Stimulated activated naive B cell treated with anti-CD40 and anti-IgM and Interleukin-4, amounts not matched to agents 10 μg/mL and 1 μg/mL and 100 μg/mL, for 72 hours (primary cell): Measurements from ENCODE around the gene OBSCN.

Experiments
- ATAC-seq, 2 donors: fragments of 150-1000 bp; cut with Tn5 transposase; replicated peaks; 2 replicates each; pipeline ENCODE4 v1.10.0; 2021; ENCODE audit warnings: moderate library complexity in 1 of 2
- DNase-seq: peaks from one replicate; pipeline ENCODE4 v3.0.0; 2021
- H3K27ac Mint-ChIP-seq: one replicate; pipeline ENCODE4 v1.8.0; 2022; ENCODE audit warnings: mild to moderate bottlenecking, mixed read lengths
- H3K27me3 Mint-ChIP-seq, 2 donors: one replicate each; pipeline ENCODE4 v1.8.0; 2022; ENCODE audit warnings: mixed read lengths in 2 of 2
- H3K36me3 Mint-ChIP-seq, 2 donors: one replicate each; pipeline ENCODE4 v1.8.0; 2022; ENCODE audit warnings: mixed read lengths in 2 of 2, mild to moderate bottlenecking in 1 of 2
- H3K4me1 Mint-ChIP-seq, 2 donors: one replicate each; pipeline ENCODE4 v1.8.0; 2022; ENCODE audit warnings: mixed read lengths in 2 of 2, mild to moderate bottlenecking in 1 of 2
- H3K4me3 Mint-ChIP-seq, 2 donors: one replicate each; pipeline ENCODE4 v1.8.0; 2022; ENCODE audit warnings: mild to moderate bottlenecking in 2 of 2, mixed read lengths in 2 of 2, moderate library complexity in 1 of 2
- H3K9me3 Mint-ChIP-seq, 2 donors: one replicate each; pipeline ENCODE4 v1.8.0; 2022; ENCODE audit warnings: mixed read lengths in 2 of 2, mild to moderate bottlenecking in 1 of 2

OBSCN gene

DNA sequence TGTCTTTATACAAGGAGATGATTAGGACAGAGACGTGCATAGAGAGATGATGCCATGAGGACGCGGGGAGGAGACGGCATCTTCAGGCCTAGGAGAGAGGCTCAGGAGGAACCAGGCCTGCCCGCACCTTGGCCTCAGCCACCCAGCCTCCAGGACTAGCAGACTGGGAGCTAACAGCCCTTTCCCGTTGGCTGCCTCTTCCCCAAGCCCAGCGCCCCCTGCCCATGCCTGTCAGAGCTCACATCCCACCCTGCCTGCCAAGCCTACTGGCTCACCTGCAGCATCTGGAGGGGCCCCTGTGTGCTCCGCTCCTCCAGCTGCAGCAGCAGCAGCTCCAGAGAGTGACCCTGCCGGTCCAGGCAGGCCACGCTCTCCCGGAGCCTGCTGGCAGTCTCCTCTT lies 202.8 kb downstream of the OBSCN start:
- H3K27ac Mint-ChIP-seq: no peak overlapping the region
- no peak overlapping the region for H3K4me3 Mint-ChIP-seq
- H3K36me3 Mint-ChIP-seq: peaks cover 3 to 12% of the 10 kb centered on the region in 2 donors
- peaks cover 13 to 35% of the 10 kb centered on the region in 2 donors for H3K4me1 Mint-ChIP-seq
- H3K27me3 Mint-ChIP-seq: peaks cover 6 to 8% of the 10 kb centered on the region in 2 donors
- H3K9me3 Mint-ChIP-seq: no peaks in the 10 kb centered on the region
- ATAC-seq (no peak), DNase-seq (no peak)

DNA sequence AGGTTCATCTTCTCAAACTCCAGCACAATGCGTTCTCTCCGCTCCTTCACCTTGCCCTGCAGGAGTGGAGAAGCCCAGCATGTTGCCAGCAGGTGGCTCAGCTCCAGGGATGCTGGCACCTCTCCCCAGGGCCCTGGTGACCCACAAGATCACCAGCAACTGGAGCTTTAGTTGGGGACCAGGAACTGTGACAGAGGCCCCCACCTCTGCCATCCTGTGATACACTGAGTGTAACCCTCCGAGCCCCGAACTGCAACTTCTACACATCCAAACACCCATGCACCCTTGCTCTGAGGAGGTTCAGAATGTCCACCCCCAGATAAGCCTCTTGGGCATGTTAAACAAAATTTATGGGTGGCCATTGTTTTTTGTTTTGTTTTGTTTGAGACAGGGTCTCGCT lies 203.3 kb downstream of the OBSCN start:
- ATAC-seq (no peak), DNase-seq (no peak)
- H3K4me3 Mint-ChIP-seq: no peak overlapping the region
- H3K9me3 Mint-ChIP-seq: no peaks in the 10 kb centered on the region
- no peak overlapping the region for H3K27ac Mint-ChIP-seq
- H3K36me3 Mint-ChIP-seq: peaks cover 3 to 12% of the 10 kb centered on the region in 2 donors
- peaks cover 11 to 12% of the 10 kb centered on the region in 2 donors for H3K27me3 Mint-ChIP-seq
- peaks cover 16 to 37% of the 10 kb centered on the region in 2 donors for H3K4me1 Mint-ChIP-seq

DNA sequence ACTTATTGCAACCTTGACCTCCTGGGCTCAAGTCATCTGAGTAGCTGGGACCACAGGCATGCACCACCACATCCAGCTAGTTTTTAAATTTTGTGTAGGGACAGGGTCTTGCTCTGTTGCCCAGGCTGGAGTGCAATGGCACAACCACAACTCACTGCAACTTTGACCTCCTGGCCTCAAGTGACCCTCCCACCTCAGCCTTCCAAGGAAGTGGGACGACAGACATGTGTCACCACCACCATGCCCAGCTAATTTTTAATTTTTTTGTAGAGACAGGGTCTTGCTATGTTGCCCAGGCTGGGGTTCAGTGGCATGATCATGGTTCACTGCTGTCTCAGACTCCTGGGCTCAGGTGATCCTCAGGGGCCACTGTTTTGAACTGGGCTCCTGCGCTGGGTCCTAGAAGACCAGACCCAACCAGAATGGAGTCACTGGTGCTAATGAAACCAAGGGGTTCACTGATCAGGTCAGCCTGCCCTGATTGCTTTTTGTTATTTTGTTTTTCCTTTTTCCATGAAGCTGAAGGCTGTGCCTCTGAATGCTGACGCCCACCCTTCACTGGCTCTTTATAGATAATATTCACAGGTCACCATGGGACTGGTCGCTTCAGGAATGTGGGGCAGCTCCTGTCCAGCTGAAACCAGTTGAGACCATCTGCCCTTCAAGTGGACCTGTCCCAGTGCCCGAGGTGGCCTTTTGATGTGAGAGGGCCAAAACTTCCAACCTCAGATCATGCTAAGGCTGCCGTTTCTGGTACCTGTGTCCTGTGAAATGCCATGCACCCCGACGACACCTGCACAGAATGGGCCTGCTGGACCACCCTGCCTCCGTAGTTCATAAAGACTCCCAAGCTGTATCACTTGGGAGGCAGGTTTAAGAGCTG lies 203.9 kb downstream of the OBSCN start:
- Mint-ChIP-seq H3K4me3 (no peak overlapping the region), H3K27me3 (peaks cover 15 to 19% of the 10 kb centered on the region in 2 donors), H3K36me3 (peaks cover 3 to 12% of the 10 kb centered on the region in 2 donors), H3K4me1 (peaks cover 20 to 44% of the 10 kb centered on the region in 2 donors), H3K9me3 (no peaks in the 10 kb centered on the region), H3K27ac (no peak overlapping the region)
- DNase-seq (no peak), ATAC-seq (no peak)

DNA sequence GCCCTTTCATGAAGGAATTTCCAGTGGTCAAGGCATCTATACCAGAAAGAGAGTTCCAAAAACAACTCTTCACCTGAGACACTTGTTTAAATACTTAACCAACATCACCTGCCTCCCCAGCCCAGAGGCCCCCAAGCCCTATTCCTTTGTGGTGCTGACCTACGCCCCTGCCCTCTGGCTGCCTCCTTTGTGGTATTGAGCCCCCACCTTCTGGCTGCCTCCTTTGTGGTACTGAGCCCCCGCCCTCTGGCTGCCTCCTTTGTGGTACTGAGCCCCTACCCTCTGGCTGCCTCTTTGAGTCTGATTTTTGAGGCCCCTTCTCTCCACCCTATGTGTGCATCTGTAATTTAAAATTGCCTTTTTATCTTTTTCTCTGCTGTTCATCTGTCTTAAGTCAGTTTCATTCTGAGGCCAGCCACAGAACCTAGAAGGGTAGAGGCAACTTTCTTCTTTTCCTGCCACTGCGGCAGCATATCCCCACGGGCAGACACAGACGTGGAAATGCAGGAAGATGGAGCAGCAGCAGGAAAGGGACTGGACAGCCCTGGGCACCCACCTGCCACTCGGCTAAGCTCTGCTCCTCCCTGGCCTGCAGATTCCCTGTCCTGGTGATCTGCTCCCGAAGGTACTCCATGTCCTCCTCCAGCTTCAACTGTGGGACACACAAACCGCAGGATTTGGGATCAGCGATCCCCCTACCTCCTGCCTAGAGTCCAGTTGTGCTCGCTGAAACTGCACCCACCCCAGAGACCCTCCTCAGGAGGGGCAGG lies 205.6 kb downstream of the OBSCN start:
- DNase-seq (no peak), ATAC-seq (no peak)
- Mint-ChIP-seq H3K4me1 (peaks cover 24 to 39% of the 10 kb centered on the region in 2 donors), H3K27ac (no peak overlapping the region), H3K36me3 (peaks cover 3 to 12% of the 10 kb centered on the region in 2 donors), H3K27me3 (peaks cover 31 to 35% of the 10 kb centered on the region in 2 donors), H3K9me3 (no peaks in the 10 kb centered on the region), H3K4me3 (no peak overlapping the region)

DNA sequence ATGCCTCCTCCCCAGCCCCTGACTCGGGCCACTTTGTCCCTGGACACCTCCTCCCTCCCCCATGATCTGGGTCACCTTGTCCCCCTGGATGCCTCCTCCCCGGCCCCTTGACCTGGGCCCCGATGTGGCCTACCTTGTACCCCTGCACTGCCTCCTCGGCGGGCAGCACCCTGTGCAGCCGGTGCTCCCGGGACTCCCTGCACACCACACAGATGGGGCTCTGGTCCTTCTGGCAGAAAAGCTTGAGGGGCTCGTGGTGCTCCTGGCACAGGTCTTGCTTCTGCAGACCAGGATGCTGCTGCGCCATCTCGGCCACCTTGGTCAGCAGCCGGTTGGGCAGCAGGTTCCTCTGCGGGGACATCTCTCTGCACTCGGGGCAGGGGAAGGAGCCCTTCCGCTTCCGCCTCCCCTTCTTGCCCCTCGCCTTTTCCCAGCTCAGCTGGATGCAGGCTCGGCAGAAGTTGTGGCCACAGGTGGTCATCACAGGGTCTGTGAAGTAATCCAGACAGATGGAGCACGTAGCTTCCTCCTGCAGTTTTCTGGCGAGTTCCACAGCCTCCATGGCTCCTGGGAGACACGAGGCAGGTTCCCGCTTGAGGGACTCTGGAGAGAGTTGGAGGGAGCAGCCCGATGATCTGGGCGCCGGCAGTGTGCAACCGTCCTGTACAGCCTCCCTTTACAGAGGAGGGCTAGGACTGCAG lies 206.8 kb downstream of the OBSCN start:
- DNase-seq: no peak
- Mint-ChIP-seq H3K27me3 (peaks cover 38 to 43% of the 10 kb centered on the region in 2 donors), H3K9me3 (no peaks in the 10 kb centered on the region), H3K36me3 (peaks cover 2 to 12% of the 10 kb centered on the region in 2 donors), H3K4me3 (no peak overlapping the region), H3K4me1 (peaks cover 20 to 27% of the 10 kb centered on the region in 2 donors), H3K27ac (no peak overlapping the region)
- ATAC-seq: no peak

DNA sequence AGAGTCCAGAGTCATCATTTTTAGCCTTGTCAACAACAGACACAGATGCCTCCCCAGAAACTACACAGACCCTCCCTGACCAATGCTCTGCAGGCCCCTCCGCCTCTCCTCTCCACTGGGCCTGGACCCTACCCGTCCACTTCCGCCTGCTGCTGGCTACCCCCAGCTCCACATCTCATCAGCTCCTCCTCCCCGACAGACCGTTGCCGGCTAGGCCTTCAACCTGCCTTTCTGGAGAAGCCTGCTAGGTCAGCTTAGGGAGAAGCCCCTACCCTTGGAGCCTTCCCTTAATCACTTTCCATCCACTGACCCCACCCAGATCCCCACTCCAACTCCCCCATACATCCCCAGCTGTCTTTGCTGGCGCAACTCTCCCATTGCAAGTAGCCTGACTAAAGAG lies 207.4 kb downstream of the OBSCN start:
- ATAC-seq: no peak
- Mint-ChIP-seq H3K4me3 (no peak overlapping the region), H3K27ac (no peak overlapping the region), H3K36me3 (peaks cover 2 to 12% of the 10 kb centered on the region in 2 donors), H3K27me3 (peaks cover 44 to 49% of the 10 kb centered on the region in 2 donors), H3K4me1 (peaks cover 19 to 23% of the 10 kb centered on the region in 2 donors), H3K9me3 (peaks cover 0 to under 1% of the 10 kb centered on the region in 2 donors)
- DNase-seq: no peak

DNA sequence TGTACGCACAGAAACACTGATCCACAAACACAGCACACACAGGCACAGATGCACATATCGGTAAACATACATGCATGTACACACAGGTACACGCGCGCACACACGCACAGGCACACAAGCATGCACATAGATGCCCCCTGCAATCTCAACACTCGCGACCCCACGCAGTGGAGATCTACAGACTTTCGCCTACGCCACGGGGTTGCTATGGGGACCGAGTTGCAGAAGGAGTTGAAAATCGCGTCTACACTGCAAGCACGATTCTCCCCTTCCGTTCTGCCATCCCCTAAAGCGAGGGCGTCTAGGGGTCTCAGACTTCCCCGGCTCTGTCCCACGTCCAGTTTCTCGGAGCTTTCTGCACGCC lies 208.0 kb downstream of the OBSCN start:
- H3K4me1 Mint-ChIP-seq: peaks cover 19 to 23% of the 10 kb centered on the region in 2 donors
- H3K36me3 Mint-ChIP-seq: peaks cover 2 to 10% of the 10 kb centered on the region in 2 donors
- ATAC-seq (peak; percentile 25 to 26), DNase-seq (no peak)
- H3K9me3 Mint-ChIP-seq: peaks cover 0 to 2% of the 10 kb centered on the region in 2 donors
- H3K27me3 Mint-ChIP-seq: peaks cover 47 to 55% of the 10 kb centered on the region in 2 donors
- no peak overlapping the region for H3K27ac Mint-ChIP-seq
- peak overlapping the region; percentile 57 to 81 for H3K4me3 Mint-ChIP-seq

DNA sequence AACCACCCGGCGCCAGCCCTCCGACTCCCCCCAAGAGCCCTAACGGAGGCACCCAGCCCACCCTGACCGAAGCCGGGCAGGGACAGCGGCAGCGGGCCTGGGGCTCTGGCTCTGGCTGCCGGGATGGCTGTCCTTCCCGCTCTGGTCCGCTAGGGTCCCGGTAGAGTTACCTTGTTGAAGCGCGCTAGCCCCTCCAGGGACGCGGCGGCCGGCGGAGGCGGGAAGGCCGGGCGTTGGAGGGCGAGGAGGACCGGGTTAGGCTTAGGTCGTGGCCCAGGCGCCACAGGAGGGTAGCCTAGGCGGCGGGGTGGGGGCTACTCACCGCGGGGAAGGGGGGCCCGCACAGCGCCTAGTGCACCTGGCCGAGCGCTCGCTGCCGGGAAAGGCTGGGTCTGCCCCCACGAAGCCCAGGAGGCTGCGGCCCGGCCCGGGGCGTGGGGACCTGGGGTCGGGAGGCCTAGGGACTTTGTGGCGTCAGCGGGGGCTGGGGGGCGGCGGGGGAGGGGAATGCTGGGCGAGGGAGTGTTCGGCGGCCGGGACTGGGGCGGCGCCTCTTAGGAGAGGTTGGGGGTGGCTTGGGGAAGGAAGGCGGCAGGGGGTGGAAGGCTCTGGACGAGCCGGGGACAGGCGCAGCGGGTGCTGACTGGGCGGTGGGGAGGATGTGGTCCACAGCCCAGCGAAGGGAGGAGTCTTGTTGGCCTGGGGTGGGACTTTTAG lies 208.5 kb downstream of the OBSCN start, which contains the start of gene TRIM17:
TSS of gene TRIM17 (minus strand) at position 645 of the 717 bp plus-strand sequence. CDS start 1,789 bp downstream, outside the sequence.
- ATAC-seq: peak; percentile 68 to 70
- Mint-ChIP-seq H3K4me3 (peak within 1 kb of the TSS; percentile 76 to 81), H3K36me3 (peaks cover 2 to 6% of the 10 kb centered on the region in 2 donors), H3K27ac (peak within 1 kb of the TSS; percentile 79), H3K4me1 (peaks cover 19 to 23% of the 10 kb centered on the region in 2 donors), H3K27me3 (peaks cover 47 to 60% of the 10 kb centered on the region in 2 donors), H3K9me3 (peaks cover 0 to 2% of the 10 kb centered on the region in 2 donors)
- DNase-seq: no peak

DNA sequence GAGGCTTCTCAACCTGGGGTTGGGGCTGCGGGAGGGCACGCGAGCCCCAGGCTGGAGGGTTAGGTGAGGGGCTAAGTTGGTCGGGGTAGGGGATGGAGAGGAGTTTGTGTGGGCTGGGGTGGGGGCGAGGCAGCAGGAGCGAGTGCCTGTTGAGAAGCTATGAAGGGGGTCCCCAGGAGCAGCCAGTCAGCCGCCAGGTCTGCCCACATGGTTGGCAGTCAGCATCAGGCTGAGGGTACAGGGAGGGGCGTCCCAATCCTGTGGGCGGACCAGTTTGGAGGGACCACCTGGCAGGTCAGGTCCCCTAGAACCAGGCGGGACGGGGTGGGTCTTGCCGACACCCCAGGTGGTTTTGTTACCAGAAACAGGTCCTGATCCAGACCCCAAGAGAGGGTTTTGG lies 209.2 kb downstream of the OBSCN start:
- DNase-seq: no peak
- Mint-ChIP-seq H3K4me1 (peaks cover 19 to 23% of the 10 kb centered on the region in 2 donors), H3K36me3 (peaks cover 2 to 6% of the 10 kb centered on the region in 2 donors), H3K4me3 (peak overlapping the region; percentile 46 to 81), H3K27ac (no peak overlapping the region), H3K9me3 (peaks cover 0 to 2% of the 10 kb centered on the region in 2 donors), H3K27me3 (peaks cover 49 to 67% of the 10 kb centered on the region in 2 donors)
- no peak for ATAC-seq

DNA sequence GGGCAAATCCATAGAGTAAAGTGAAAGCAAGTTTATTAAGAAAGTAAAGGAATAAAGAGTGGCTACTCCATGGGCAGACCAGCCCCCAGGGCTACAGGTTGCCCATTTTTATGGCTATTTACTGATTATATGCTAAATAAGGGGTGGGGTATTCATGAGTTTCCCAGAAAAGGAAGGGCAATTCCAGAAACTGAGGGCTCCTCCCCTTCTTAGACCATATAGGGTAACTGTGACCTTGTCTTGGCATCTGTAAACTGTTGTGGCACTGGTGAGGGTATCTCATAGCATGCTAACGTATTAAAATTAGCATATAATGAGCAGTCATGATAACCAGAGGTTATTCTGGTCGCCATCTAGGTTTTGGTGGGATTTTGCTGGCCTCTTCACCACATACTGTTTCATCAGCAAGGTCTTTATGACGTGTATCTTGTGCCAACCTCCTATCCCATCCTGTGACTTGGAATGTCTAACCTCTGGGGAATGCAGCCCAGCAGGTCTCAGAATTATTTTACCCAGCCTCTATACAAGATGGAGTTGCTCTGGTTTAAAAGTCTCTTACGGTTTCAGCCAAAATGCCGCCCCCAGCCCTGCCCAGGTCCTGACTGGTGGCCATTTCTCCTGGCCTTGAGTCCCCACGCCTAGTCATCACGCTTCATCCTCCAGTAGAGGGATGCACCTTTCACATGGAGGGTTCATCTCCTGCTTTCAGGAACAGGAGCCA lies 209.8 kb downstream of the OBSCN start:
- DNase-seq (no peak), ATAC-seq (no peak)
- Mint-ChIP-seq H3K9me3 (peaks cover 0 to 2% of the 10 kb centered on the region in 2 donors), H3K4me1 (peaks cover 19 to 23% of the 10 kb centered on the region in 2 donors), H3K27ac (no peak overlapping the region), H3K4me3 (peak overlapping the region in 1 of 2 donors; percentile 81), H3K36me3 (peaks cover 2 to 6% of the 10 kb centered on the region in 2 donors), H3K27me3 (peaks cover 55 to 71% of the 10 kb centered on the region in 2 donors)

DNA sequence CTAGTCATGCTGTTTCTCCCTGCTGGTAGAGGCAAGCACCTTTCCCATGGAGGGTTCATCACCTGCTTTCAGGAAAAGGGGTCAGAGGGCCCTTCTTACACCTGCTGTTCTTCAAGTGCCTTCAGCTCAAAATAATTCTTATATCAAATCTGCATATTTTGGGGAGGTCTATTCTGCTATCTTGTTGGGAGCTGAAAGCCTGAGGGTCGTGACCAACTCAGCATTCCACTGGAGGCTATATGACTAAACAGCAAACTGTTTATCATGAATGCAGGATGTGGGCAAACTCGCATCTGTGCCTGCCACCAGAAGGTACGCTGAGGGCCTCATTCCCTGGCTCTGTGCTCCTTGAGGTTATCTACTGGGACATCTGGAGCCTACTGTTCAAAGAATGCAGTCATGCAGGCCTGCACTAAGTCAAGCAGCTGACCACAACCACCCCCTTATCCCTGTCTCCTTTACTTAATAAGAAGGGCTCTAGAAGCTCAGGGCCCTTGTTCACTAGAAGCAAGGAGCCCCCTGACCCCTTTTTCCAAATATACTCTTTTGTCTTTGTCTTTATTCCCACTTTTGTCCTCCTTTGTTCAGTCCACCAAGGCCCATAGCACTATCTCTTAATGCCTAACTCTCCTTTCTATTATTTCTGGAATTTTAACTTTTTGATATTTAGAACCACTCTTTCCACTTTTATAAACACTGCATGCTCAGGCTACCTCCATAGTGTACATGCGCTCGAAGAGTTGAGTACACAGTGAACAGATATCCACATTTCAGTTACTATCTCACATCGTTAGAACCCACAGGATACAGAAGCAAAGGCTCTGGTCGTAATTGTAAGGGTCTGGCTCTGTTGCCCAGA lies 213.4 kb downstream of the OBSCN start:
- Mint-ChIP-seq H3K27ac (no peak overlapping the region), H3K36me3 (no peaks in the 10 kb centered on the region), H3K4me1 (peaks cover 8 to 12% of the 10 kb centered on the region in 2 donors), H3K27me3 (peaks cover 44 to 58% of the 10 kb centered on the region in 2 donors), H3K9me3 (peaks cover 0 to 2% of the 10 kb centered on the region in 2 donors), H3K4me3 (no peak overlapping the region)
- ATAC-seq: no peak
- DNase-seq: no peak

DNA sequence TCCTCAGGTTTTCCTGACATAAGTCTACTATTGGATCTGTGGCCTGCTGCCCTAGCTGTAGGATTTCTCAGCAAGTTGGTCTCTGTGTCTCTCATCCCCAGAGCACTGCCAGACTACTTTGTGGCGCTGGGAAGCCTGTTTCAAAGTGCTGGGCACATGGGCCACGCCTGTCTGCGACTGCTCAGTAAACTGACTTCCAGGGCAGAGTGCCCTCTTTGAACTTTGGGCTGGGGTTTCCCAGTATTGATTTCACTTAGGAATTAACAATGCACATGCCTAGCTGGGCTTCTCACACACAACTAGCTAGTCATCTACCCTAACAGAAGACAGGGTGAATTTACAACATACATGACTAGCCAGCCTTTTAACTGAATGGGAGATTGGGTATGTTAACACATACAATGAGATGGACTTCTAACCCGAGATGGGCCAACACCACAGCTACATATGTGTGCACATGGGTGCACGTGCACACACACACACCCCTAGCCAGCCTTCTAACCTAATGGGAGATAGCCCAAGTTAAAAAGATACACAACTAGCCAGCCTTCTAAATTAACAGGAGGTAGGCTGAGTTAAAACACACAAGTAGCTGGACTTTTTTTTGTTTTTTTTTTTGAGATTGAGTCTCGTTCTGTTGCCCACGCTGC lies 215.7 kb downstream of the OBSCN start:
- Mint-ChIP-seq H3K4me3 (no peak overlapping the region), H3K36me3 (no peaks in the 10 kb centered on the region), H3K27ac (no peak overlapping the region), H3K27me3 (peaks cover 26 to 58% of the 10 kb centered on the region in 2 donors), H3K9me3 (peaks cover 0 to 2% of the 10 kb centered on the region in 2 donors), H3K4me1 (no peaks in the 10 kb centered on the region)
- DNase-seq: no peak
- ATAC-seq: no peak
